ENCODE measurements around the gene NEFH.
"Not testable (repeated sequence)": the region's sequence is repeated elsewhere in the genome, so short reads cannot be mapped to it uniquely, and the experiment has no call there.

Gene NEFH

GRCh38 chr22:29479417-29480261 is at the start of gene NEFH:
NEFH (plus strand) TSS chr22:29480218; CDS start chr22:29480263, 45 bp downstream.
- no peak for DNase-seq (ENCODE audit: low spot score)

- DNase-seq (ENCODE audit: low spot score): no peak
Observed at GRCh38 chr22:29431986-29432385, 48.0 kb upstream of the NEFH start.

GRCh38 chr22:29433856-29434255 is 46.2 kb upstream of the NEFH start:
- DNase-seq (ENCODE audit: low spot score): no peak

GRCh38 chr22:29434288-29434687 is 45.7 kb upstream of the NEFH start:
- no peak for DNase-seq (ENCODE audit: low spot score)

- no peak for DNase-seq (ENCODE audit: low spot score)
Observed at GRCh38 chr22:29435236-29436136, 44.5 kb upstream of the NEFH start.

GRCh38 chr22:29438283-29438682 is 41.7 kb upstream of the NEFH start, which contains the start of gene RFPL1:
RFPL1 (plus strand) TSS chr22:29438583.
- DNase-seq (ENCODE audit: low spot score): not testable (repeated sequence)

- no peak for DNase-seq (ENCODE audit: low spot score)
Observed at GRCh38 chr22:29442976-29443375, 37.0 kb upstream of the NEFH start.

GRCh38 chr22:29443452-29443851 is 36.6 kb upstream of the NEFH start:
- DNase-seq (ENCODE audit: low spot score): no peak

GRCh38 chr22:29443861-29444792 is 35.9 kb upstream of the NEFH start:
- DNase-seq (ENCODE audit: low spot score): no peak

- DNase-seq (ENCODE audit: low spot score): no peak
Observed at GRCh38 chr22:29445508-29445907, 34.5 kb upstream of the NEFH start.

- no peak for DNase-seq (ENCODE audit: low spot score)
Observed at GRCh38 chr22:29447906-29448305, 32.1 kb upstream of the NEFH start.

GRCh38 chr22:29449296-29449875 is 30.6 kb upstream of the NEFH start:
- DNase-seq (ENCODE audit: low spot score): no peak

- DNase-seq (ENCODE audit: low spot score): no peak
Observed at GRCh38 chr22:29450222-29450621, 29.8 kb upstream of the NEFH start.

GRCh38 chr22:29451863-29452262 is 28.2 kb upstream of the NEFH start:
- DNase-seq (ENCODE audit: low spot score): no peak

GRCh38 chr22:29454276-29454675 is 25.7 kb upstream of the NEFH start:
- DNase-seq (ENCODE audit: low spot score): no peak

GRCh38 chr22:29456211-29456671 is 23.8 kb upstream of the NEFH start:
- DNase-seq (ENCODE audit: low spot score): no peak

- no peak for DNase-seq (ENCODE audit: low spot score)
Observed at GRCh38 chr22:29457730-29458129, 22.3 kb upstream of the NEFH start.

- no peak for DNase-seq (ENCODE audit: low spot score)
Observed at GRCh38 chr22:29458551-29458950, 21.5 kb upstream of the NEFH start.

GRCh38 chr22:29459773-29460172 is 20.2 kb upstream of the NEFH start:
- no peak for DNase-seq (ENCODE audit: low spot score)

- DNase-seq (ENCODE audit: low spot score): no peak
Observed at GRCh38 chr22:29461263-29461662, 18.8 kb upstream of the NEFH start.

GRCh38 chr22:29463629-29464028 is 16.4 kb upstream of the NEFH start:
- DNase-seq (ENCODE audit: low spot score): no peak

All from LoVo (cell line).